HAP-1 (cell line): ENCODE results near the gene DHX35.

ENCODE experiments used
- DNase-seq, 2 experiments: peaks; one replicate each; pipeline ENCODE4 v3.0.0-alpha.2; 2016 to 2020; ENCODE audit warnings: low spot score in 2 of 2
- H3K27me3 ChIP-seq: fragments of 250-450 bp; sonication (Bioruptor Pico); 2 replicates; pipeline ENCODE4 v1.5.1; 2020; ENCODE audit warnings: low read depth, mild to moderate bottlenecking, moderate library complexity
- H3K36me3 ChIP-seq: fragments of 250-450 bp; sonication (Bioruptor Pico); replicated peaks from 2 replicates; pipeline ENCODE4 v1.5.1; 2020; ENCODE audit warnings: mild to moderate bottlenecking
- H3K4me1 ChIP-seq: fragments of 250-450 bp; sonication (Bioruptor Pico); 2 replicates; pipeline ENCODE4 v1.5.1; 2020; ENCODE audit warnings: mild to moderate bottlenecking
- H3K4me3 ChIP-seq: fragments of 250-450 bp; sonication (Bioruptor Pico); 2 replicates; pipeline ENCODE4 v1.5.1; 2020; ENCODE audit warnings: mild to moderate bottlenecking, moderate library complexity
- H3K9me3 ChIP-seq: fragments of 250-450 bp; sonication (Bioruptor Pico); 2 replicates; pipeline ENCODE4 v1.5.1; 2020; ENCODE audit warnings: mild to moderate bottlenecking, moderate library complexity
- in situ Hi-C: fragments of 300-500 bp; cut with MboI; formaldehyde crosslinking; loops from 3 replicates; pipeline ENCODE4 v1.14.3; 2020; ENCODE audit warnings: low sequenced_read_pairs, inconsistent platforms, mixed read lengths

The DHX35 gene

DNA sequence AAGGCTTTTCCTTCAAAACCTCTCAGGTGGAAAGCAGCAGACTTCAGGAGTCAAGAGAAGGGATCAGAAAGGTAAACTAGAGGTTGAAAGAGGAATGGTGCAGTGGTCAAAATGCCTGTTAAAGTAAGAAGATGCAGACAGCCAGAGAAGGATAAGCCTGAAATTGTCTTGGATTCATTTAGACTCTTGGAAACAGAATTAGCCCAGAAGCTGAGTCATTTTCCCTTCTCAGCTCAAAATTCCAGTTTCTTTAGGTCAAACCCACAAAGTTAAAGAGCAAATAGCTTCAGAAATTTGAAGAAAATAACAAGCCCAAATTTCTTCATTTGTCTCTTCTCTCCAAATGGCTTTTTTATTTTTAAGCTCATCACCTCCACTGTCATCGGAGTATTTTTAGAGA lies 73.9 kb downstream of the DHX35 start:
- in situ Hi-C loops: no loop called here
- DNase-seq: no peak

DNA sequence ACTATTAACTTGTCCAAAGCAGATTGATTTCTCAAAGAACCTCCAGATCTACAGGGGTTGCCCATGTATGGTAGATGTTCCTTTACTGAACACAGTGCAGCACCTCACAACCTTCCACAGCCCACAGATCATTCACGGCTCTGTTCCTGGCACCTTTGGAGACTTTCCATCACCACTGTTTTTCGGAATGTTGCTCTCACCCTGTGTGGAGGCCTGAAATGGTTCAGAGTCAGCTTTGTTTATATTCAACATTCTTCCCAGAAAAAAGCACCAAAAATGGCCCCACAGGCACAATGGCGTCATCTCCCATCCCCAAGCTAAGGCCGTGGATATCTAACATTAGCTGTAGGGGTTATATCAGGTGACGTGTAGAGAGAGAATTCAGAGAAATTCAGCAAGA lies 74.7 kb downstream of the DHX35 start:
- H3K36me3 ChIP-seq: peaks cover 28% of the 10 kb centered on the region
- H3K4me1 ChIP-seq: no peaks in the 10 kb centered on the region
- H3K9me3 ChIP-seq: no peaks in the 10 kb centered on the region
- in situ Hi-C loops: no loop called here
- no peak overlapping the region for H3K4me3 ChIP-seq
- H3K27me3 ChIP-seq: no peaks in the 10 kb centered on the region
- DNase-seq: no peak

More for the DNA sequence above, 73.9 kb downstream of the DHX35 start:
- H3K27me3 ChIP-seq: no peaks in the 10 kb centered on the region
- no peak overlapping the region for H3K4me3 ChIP-seq
- peaks cover 28% of the 10 kb centered on the region for H3K36me3 ChIP-seq
- no peaks in the 10 kb centered on the region for H3K4me1 ChIP-seq
- no peaks in the 10 kb centered on the region for H3K9me3 ChIP-seq

DNA sequence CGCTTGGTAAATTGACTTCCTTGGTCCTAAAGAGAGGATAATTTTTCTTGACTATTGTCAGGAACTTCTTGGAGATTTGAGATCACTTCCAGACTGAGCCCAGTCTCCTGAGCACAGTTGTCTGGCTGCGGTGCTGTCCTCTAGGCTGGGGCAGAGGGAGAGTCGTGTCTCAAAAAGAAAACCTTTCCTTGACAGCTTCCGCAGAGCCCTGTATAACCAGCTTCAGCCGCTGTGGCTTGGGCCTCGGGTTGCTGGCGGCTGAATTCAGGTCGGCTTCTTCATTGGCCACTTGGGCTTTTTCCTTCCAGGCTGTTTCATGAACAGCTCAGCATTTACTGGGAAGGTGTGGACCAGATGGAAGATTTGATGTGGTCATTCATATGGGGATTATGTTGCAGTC lies 75.9 kb downstream of the DHX35 start:
- Histone ChIP-seq H3K4me1 (no peaks in the 10 kb centered on the region), H3K27me3 (no peaks in the 10 kb centered on the region), H3K36me3 (peaks cover 28% of the 10 kb centered on the region), H3K9me3 (no peaks in the 10 kb centered on the region), H3K4me3 (no peak overlapping the region)
- in situ Hi-C loops: no loop called here
- no peak for DNase-seq

DNA sequence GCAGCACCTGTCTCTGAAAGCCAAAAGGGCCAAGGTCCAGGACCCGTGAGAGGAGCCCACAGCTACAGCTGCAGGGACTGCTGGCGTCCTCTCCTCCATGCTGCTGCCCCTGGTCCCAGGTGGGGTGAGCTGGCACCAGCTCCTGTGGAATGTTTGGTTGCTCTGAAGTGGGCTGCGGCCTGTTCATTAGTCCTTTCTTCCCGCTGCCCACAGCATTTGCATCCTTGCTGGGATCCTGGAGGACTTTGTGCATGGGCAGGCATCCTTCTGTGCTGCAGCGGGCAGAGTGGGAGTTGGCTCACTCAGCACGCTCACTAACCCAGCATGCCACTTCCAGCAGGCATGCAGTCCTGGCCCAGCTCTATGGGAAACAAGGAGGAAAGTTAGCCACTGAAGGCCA lies 76.4 kb downstream of the DHX35 start:
- H3K27me3 ChIP-seq: no peaks in the 10 kb centered on the region
- no peaks in the 10 kb centered on the region for H3K4me1 ChIP-seq
- H3K4me3 ChIP-seq: no peak overlapping the region
- DNase-seq: no peak
- in situ Hi-C loops: no loop called here
- H3K36me3 ChIP-seq: peaks cover 28% of the 10 kb centered on the region
- no peaks in the 10 kb centered on the region for H3K9me3 ChIP-seq

DNA sequence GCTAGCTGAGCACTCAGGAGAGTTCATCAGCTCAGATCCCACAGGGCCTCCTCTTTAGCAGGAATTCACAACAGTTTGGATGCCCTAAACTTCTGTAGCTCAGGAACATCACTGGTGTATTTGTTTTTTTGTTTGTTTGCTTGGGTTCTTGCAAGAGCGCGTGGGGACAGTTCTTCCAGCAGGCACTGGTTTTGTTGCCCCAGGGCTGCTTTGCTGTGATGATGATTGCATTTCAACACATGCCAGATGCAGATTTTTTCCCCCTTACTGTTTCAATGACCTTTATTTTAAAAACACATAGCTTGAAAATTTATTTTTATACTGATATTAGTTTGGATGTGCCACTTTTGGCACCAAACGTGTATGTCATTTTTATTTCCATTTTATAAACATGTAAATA lies 77.1 kb downstream of the DHX35 start:
- peaks cover 22% of the 10 kb centered on the region for H3K36me3 ChIP-seq
- no peaks in the 10 kb centered on the region for H3K9me3 ChIP-seq
- DNase-seq: no peak
- in situ Hi-C loops: no loop called here
- no peaks in the 10 kb centered on the region for H3K4me1 ChIP-seq
- H3K4me3 ChIP-seq: no peak overlapping the region
- no peaks in the 10 kb centered on the region for H3K27me3 ChIP-seq

DNA sequence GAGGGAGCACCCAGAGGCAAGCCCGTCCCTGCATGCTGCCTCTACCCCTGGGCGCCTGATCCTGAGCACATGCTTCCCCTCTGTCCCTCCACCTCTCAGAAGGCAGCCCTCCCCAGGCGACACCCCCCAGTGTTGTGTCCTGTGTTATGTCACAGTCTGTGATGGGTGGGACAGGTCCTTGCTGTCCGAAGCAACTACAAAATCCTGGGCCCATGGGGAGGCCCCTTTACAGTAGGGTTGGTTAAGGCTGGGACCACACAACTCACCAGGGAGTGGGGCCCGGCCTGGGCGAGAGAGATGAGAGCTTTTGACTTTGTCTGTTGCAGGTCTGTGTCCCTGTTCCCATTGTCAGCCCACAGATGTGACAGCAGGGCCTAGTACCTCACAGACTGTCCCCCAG lies 78.0 kb downstream of the DHX35 start:
- no peaks in the 10 kb centered on the region for H3K27me3 ChIP-seq
- H3K9me3 ChIP-seq: no peaks in the 10 kb centered on the region
- H3K4me3 ChIP-seq: no peak overlapping the region
- peaks cover 20% of the 10 kb centered on the region for H3K36me3 ChIP-seq
- no peak for DNase-seq
- in situ Hi-C loops: loop anchor here (10.0 kb wide), 1 partner anchor 395 kb away; no protein-coding TSS in a partner anchor
- H3K4me1 ChIP-seq: no peaks in the 10 kb centered on the region

DNA sequence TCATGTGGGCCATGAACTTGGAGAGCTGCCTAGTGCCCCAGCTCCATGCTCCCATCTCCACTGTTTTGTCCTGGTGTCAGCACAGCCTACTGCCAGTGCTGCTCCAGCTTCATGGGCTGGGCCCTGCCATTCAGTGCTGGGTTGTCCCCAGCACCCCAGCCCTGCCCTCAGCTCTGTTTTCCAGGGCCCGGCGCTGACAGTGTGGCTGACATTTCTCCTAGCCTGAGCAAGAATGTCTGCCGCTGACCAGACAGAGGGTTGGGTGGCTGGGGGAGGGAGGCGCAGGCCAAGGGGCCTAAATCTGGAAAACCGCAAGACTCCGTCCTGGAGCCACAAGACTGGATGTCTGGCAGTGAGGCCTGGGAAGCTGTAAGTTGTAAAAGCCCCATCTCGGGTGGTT lies 78.9 kb downstream of the DHX35 start:
- H3K4me3 ChIP-seq: no peak overlapping the region
- no peaks in the 10 kb centered on the region for H3K4me1 ChIP-seq
- H3K27me3 ChIP-seq: no peaks in the 10 kb centered on the region
- peaks cover 10% of the 10 kb centered on the region for H3K36me3 ChIP-seq
- in situ Hi-C loops: loop anchor here (10.0 kb wide), 1 partner anchor 396 kb away; no protein-coding TSS in a partner anchor
- H3K9me3 ChIP-seq: no peaks in the 10 kb centered on the region
- no peak for DNase-seq

DNA sequence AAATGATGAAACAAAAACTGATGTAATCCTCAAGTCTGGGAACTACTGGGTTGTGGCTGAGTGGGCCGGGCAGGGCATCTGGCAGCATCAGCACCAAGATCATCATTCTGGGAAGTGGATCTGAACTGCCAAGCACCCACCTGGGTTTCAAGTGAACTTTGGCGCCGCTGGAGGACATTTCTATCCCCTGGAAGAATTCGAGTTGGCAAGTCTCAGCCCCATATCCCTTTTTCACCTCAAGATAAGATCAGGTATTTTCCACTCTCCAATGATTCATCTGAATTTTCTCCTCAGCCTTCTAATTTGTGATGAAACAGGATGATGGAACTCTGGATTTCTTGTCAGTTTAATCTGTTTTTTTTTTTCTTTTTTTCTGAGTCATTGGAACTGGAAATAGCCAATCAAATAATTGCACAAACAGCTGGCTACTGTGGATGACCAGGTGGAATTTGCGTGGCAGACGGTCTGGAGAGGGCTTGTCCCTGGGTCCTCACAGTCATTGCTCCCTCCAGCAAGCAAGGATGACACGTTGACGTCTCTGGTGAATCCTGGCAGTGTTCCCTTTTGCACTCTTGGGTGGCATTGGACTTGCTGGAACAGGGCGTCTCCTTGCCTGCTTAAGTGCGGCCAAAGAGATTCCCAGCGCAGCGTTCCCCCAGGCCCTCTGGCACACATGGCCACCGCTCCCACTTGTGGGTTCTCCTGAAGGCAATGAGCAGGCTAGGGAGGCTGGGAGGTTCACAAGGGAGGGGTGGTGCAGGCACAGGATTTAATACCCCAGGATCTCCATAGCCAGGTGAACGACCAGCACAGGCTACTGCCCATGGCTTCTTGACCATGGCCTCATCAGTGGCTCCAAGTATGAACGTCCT lies 80.4 kb downstream of the DHX35 start:
- 0 out of 2 replicates have a peak, but pooled peaks cover 9% of the 10 kb centered on the region for H3K36me3 ChIP-seq
- no peaks in the 10 kb centered on the region for H3K9me3 ChIP-seq
- no peak overlapping the region for H3K4me3 ChIP-seq
- H3K27me3 ChIP-seq: no peaks in the 10 kb centered on the region
- DNase-seq: no peak
- H3K4me1 ChIP-seq: no peaks in the 10 kb centered on the region
- in situ Hi-C loops: loop anchor here (10.0 kb wide), 1 partner anchor 398 kb away; no protein-coding TSS in a partner anchor

DNA sequence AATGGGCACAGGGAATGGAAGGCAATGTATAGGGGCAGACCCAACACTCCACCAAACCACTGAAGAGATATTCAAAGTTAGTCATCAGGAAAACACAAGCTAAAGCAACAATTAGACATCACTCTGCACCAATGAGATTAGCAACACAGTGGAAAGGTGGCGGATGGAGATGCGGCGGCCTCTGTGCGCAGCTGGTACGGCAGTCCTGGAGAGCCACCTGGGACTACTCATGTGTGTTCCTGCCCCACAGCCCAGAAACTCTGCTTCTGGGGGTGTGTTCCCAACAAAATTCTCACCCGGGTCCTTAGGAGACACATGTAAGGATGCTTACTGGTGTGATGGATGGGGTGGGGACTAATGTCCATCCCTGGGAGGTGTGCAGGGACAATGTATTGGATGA lies 82.4 kb downstream of the DHX35 start:
- Histone ChIP-seq H3K36me3 (no peaks in the 10 kb centered on the region), H3K4me1 (peaks cover 2% of the 10 kb centered on the region), H3K27me3 (no peaks in the 10 kb centered on the region), H3K9me3 (no peaks in the 10 kb centered on the region), H3K4me3 (no peak overlapping the region)
- no peak for DNase-seq
- in situ Hi-C loops: loop anchor here (10.0 kb wide), 1 partner anchor 400 kb away; no protein-coding TSS in a partner anchor

DNA sequence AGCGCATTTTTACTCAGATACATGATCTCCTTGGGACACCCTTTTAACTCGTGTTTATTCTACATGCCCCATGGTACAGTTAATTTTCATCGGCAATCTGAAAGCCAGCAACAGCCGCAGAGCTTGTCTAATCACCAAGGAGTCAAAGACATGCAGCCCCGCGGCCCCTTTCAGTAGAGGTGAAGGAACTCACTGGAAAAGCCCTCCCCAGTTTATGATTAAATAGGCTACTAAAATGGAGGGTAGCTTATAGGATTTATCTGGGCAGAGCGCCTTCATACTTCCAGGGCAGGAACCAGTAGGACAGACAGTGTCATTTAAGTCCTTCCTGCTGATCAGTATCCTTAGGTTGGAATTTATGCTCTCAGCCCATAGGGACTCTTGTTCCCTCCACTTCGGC lies 83.5 kb downstream of the DHX35 start:
- DNase-seq: no peak
- in situ Hi-C loops: loop anchor here (10.0 kb wide), 1 partner anchor 401 kb away; no protein-coding TSS in a partner anchor
- H3K27me3 ChIP-seq: no peaks in the 10 kb centered on the region
- no peaks in the 10 kb centered on the region for H3K36me3 ChIP-seq
- no peaks in the 10 kb centered on the region for H3K9me3 ChIP-seq
- H3K4me3 ChIP-seq: no peak overlapping the region
- H3K4me1 ChIP-seq: peaks cover 9% of the 10 kb centered on the region

DNA sequence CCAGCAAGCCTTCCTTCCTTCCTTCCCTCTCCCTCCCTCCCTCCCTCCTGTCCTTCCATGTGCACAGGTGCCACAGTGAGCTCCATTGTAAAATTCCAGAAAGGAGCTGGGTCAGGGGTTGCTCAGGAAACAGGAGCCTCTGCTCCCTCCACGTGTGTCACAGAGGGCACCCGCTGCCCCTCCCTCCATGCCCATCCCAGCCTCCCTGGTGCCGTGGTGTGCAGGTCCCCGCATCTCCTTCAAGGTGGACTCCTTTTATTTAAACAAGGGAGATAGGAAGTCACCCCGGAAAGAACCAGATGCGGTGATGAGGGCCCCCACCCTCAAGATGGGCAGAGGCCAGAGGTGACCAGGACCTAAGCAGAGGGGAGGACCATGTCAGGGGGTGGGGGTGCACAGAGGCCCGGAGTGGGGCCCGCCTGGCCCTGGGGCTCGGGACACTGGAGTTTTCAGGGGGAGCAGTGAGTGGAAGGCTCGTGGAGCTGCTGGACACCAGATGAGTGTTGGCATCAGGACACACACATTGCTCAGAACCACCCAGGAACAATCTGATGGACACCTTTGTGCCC lies 85.4 kb downstream of the DHX35 start:
- Histone ChIP-seq H3K4me3 (no peak overlapping the region), H3K9me3 (no peaks in the 10 kb centered on the region), H3K27me3 (no peaks in the 10 kb centered on the region), H3K36me3 (no peaks in the 10 kb centered on the region), H3K4me1 (peaks cover 9% of the 10 kb centered on the region)
- DNase-seq: no peak
- in situ Hi-C loops: loop anchor here (10.0 kb wide), 1 partner anchor 403 kb away; no protein-coding TSS in a partner anchor

DNA sequence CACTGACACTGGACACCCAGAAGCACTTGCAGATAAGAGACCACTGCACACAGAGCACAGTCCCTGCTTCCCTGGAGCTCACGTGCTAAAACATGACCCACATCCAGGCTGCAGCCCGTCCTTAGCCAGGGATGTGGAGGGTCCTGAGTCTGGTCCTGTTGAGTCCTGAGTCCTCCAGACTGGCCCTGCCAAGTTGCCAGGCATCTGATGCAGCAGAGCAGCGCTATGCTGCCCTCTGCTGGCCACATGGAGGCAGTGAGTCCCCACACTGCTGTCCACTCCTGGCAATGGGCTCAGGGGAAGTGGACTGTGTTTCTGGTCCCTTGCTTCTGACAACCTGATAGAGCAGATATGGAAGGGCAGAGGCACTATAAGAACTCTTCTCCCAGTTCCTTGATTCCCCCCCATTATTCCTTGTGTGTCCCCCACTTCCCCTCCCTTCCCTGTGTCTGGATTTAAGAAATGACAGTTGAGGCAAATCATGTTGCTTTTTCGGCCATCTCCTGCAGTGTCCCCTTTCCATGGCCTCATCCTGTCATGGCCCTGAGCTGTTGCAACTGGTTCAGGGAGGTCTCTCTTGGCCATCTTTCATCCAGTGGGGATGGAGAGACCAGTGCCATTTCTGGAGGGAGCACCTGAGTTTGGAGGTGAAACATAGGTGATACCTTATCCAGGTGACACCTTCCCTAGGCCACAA lies 86.0 kb downstream of the DHX35 start:
- Histone ChIP-seq H3K4me1 (peaks cover 9% of the 10 kb centered on the region), H3K36me3 (no peaks in the 10 kb centered on the region), H3K27me3 (no peaks in the 10 kb centered on the region), H3K4me3 (no peak overlapping the region), H3K9me3 (no peaks in the 10 kb centered on the region)
- DNase-seq: peak; percentile 57 to 80
- in situ Hi-C loops: loop anchor here (10.0 kb wide), 1 partner anchor 403 kb away; no protein-coding TSS in a partner anchor

DNA sequence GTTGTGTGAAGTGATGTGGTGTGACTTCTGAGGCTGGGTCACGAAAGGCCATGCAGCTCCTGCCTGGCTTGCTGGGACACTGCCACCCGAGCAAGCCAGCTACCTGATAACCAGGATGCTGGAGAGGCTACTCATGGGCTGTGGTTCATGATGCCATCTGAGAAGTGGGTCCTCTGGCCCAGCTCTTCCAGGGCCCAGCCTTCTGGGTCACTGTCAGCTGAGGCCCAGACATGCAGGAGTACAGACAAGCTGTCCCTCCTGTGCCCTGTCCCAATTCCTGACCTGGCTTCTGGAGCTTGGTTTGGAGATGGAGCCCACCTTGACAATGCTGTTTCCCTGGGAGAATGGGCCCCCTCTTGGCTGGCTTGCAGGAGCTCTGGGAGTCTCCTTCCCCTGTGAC lies 87.0 kb downstream of the DHX35 start:
- Histone ChIP-seq H3K4me1 (peaks cover 9% of the 10 kb centered on the region), H3K9me3 (no peaks in the 10 kb centered on the region), H3K27me3 (no peaks in the 10 kb centered on the region), H3K36me3 (no peaks in the 10 kb centered on the region), H3K4me3 (no peak overlapping the region)
- in situ Hi-C loops: loop anchor here (10.0 kb wide), 1 partner anchor 404 kb away; no protein-coding TSS in a partner anchor
- no peak for DNase-seq
